ENCODE measurements around the gene INF2. TPM values are rescaled to one million over a fixed set of nuclear protein-coding genes. Genes with fewer than 3 reads are reported as not detected.
A peak's percentile ranks its signal among the peaks of the same experiment; 100 is the strongest.

INF2 gene
- total and polyA plus RNA-seq, 9 of the 15 experiments (the other 6 are each of a cell fraction or from before 2014, with no cell fraction given): 0.56 to 31.3 (median 7.8) TPM

GRCh38 chr14:104689881-104690711, 678 bp downstream of the INF2 start:
- in situ Hi-C loops (cut with MboI) (no loop called here), intact Hi-C loops (cut with micrococcal nuclease) (no loop called here)
- H3K36me3 ChIP-seq (ENCODE audit: control insufficient read depth, insufficient read depth, low read length): peaks cover 22% of the 10 kb centered on the region; the same call in 2 of the 3 replicates
- DNase-seq (ENCODE audit: extremely low read depth in 1 of 4, low spot score in 3 of 4) (peak in 2 of 4 experiments; percentile 60 to 61), FAIRE-seq (no peak), ATAC-seq (peak; percentile 57)
- peaks cover 31% of the 10 kb centered on the region for H3K79me2 ChIP-seq (ENCODE audit: control insufficient read depth, insufficient read depth, low read length)
- H3K9me1 ChIP-seq (ENCODE audit: control insufficient read depth, insufficient read depth, low read length): no peaks in the 10 kb centered on the region
- H2AFZ ChIP-seq (ENCODE audit: low read depth, low read length): peak overlapping the region; percentile 68; the same call in 1 of the 2 replicates
- H3K4me1 ChIP-seq (replicated peaks in 1 of 2; ENCODE audit: control insufficient read depth in 2 of 2, insufficient read depth in 2 of 2, low read length in 2 of 2): peaks cover 5 to 82% of the 10 kb centered on the region in 2 experiments; a peak in 4 of 5 replicates
- H3K9ac ChIP-seq (ENCODE audit: insufficient read depth in 1 of 2, low read depth in 2 of 2, low read length in 2 of 2): peak overlapping the region; percentile 69 to 91
- CTCF ChIA-PET (ENCODE audit: low intra/inter-chr PET ratio): no interaction called here
- no peaks in the 10 kb centered on the region; the same call in 1 of the 2 replicates for H4K20me1 ChIP-seq (replicated peaks; ENCODE audit: control insufficient read depth, insufficient read depth, low read length)
- no peaks in the 10 kb centered on the region for H3K27me3 ChIP-seq (ENCODE audit: control insufficient read depth in 2 of 2, insufficient read depth in 2 of 2, low read length in 2 of 2)
- POLR2A ChIA-PET: no interaction called here
- peak overlapping the region; percentile 68; the same call in 2 of the 3 replicates for H3K27ac ChIP-seq (ENCODE audit: extremely low read depth, low read depth, low read length)
- 0% methylated on average over 3 of the region's 50 CpGs for WGBS (ENCODE audit: insufficient coverage, low coverage, missing lambda C conversion rate)
- H3K4me3 ChIP-seq: peak overlapping the region; percentile 61
- H3K4me2 ChIP-seq (ENCODE audit: insufficient read depth, low read length): peak overlapping the region; percentile 66
- H3K9me3 ChIP-seq (replicated peaks; ENCODE audit: control insufficient read depth, insufficient read depth, low read depth, low read length): no peaks in the 10 kb centered on the region
- no TSS peak for BruUV-seq (replicated peaks)
- TF ChIP-seq E2F6 (IDR thresholded peaks at IDR 0.05; ENCODE audit: borderline replicate concordance in 1 of 2, extremely low read depth in 1 of 2, insufficient read depth in 1 of 2, insufficient read length in 1 of 2, low read depth in 1 of 2, low read length in 1 of 2, poor library complexity in 1 of 2, severe bottlenecking in 1 of 2) (peak in 1 of 2 experiments; percentile 22), GTF2E2 (tag; IDR thresholded peaks at IDR 0.05) (no peak), ZFX (CRISPR knock-in tag; IDR thresholded peaks at IDR 0.05) (peak; percentile 32), NR2C1 (IDR thresholded peaks at IDR 0.05) (no peak), NR2C1 (tag; IDR thresholded peaks at IDR 0.05) (no peak), L3MBTL2 (IDR thresholded peaks at IDR 0.05) (0 out of 2 replicates have a peak, but pooled peaks have one; percentile 27), RBFOX2 (IDR thresholded peaks at IDR 0.05; ENCODE audit: low read depth, low read length) (0 out of 2 replicates have a peak, but pooled peaks have one; percentile 48), VEZF1 (CRISPR knock-in tag; IDR thresholded peaks at IDR 0.05) (0 out of 2 replicates have a peak, but pooled peaks have one; percentile 12), TFAP4 (CRISPR knock-in tag; IDR thresholded peaks at IDR 0.05; ENCODE audit: borderline replicate concordance) (peak; percentile 65; the same call in 1 of the 2 replicates), RBBP5 (IDR thresholded peaks at IDR 0.05; ENCODE audit: borderline replicate concordance, insufficient read depth, low read length, poor library complexity, severe bottlenecking) (peak; percentile 11), PHF8 (IDR thresholded peaks at IDR 0.05; ENCODE audit: borderline replicate concordance, low read length) (peak; percentile 12; the same call in 1 of the 2 replicates), EP300 (IDR thresholded peaks at IDR 0.05; ENCODE audit: low read length) (no peak)

All from K562 (cell line).